Suppressor macrophage (primary cell): ENCODE results near the gene SORD.
A peak's percentile ranks its signal among the peaks of the same experiment; 100 is the strongest.

Source experiments
- DNase-seq, 4 experiments: peaks; one replicate each; pipeline ENCODE4 v3.0.0-alpha.2; 2020 to 2022

The SORD gene

GRCh38 chr15:45118131-45118588 lies 95.2 kb downstream of the SORD start:
- DNase-seq, result peak; percentile 89 to 94 (median 92)

- no peak for DNase-seq
These were observed 96.0 kb downstream of the SORD start for GRCh38 chr15:45118996-45119395.

GRCh38 chr15:45120081-45120972 lies 97.3 kb downstream of the SORD start:
- DNase-seq, result no peak

GRCh38 chr15:45121020-45121419 lies 98.0 kb downstream of the SORD start:
- DNase-seq, result no peak

- DNase-seq, result peak; percentile 82 to 90 (median 88)
These were observed 98.9 kb downstream of the SORD start for GRCh38 chr15:45121706-45122417.

- no peak for DNase-seq
These were observed 99.7 kb downstream of the SORD start for GRCh38 chr15:45122719-45123118.

GRCh38 chr15:45123397-45123796 lies 100.4 kb downstream of the SORD start:
- no peak for DNase-seq

- peak; percentile 56 to 68 (median 61) for DNase-seq
These were observed 103.7 kb downstream of the SORD start for GRCh38 chr15:45126535-45127158.
